Esophagus mucosa (tissue), 1 donor: ENCODE data around the gene ZCCHC9. TPM values are rescaled to one million over a fixed set of nuclear protein-coding genes. Genes with fewer than 3 reads are reported as not detected.

Experiments
- ATAC-seq: fragments of 200-7000 bp; cut with Tn5 transposase; one replicate; pipeline ENCODE4 v1.9.1; 2020
- total RNA-seq: library from RNA; stranded (reverse); gene quantifications from one replicate; pipeline ENCODE4 v1.2.4, GENCODE V29; 2023
- donor health status: DM: yes; HTN: yes; CAD: no.

ZCCHC9 gene
- total RNA-seq, 1 donor from 2014 or later: 17.1 TPM

DNA sequence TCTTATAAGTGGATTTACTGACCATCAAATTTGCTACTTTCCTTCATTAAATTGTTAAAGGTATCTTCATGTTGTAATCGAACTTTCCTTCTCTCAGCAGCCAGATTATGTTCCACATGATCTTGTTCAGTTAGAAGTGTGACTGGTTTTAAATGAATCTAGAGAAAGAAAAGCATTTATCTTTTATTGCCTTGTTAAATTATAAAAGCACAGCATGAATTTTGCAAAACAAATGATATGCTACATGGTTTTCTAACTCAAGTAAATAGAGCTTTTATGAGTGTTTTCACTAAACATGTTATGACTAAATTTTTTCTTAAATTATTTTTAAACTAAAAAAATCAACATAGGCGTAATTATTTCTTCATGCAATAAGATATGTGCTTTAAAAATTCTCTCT, 58.5 kb downstream of the ZCCHC9 start:
- no peak for ATAC-seq

DNA sequence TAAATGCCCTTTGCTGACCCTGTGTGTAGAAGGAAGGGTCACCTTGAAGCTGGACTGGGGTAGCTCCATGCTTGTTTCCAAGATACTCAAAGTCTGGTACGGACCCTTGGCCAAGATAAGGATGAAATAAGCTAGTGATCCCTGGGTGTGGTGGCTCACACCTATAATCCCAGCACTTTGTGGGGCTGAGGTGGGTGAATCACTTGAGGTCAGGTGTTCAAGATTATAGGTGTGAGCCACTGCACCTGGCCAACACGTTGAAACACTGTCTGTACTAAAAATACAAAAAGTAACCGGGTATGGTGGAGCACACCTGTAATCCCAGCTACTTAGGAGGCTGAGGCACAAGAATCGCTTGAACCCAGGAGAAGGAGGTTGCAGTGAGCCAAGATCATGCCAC, 59.3 kb downstream of the ZCCHC9 start:
- peak; percentile 47 for ATAC-seq

DNA sequence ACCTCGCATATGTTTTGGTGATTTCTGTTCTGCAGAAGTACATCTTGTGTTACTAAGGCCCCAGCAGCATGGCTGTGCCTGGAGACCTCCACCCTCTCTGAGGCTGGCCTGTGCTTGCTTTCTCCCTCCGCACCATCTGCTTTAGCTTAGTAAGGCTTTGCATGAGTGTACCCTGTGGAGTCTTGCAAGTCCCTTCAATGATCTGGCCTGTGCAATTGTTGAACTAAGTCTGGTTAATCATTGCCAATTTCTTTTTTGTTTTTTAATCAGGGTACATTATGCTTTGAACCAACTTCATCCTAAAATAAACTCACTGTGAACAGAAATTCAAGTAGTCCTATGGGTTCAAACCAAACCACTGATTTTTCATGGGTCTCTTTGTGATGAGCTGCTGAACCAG, 60.2 kb downstream of the ZCCHC9 start:
- no peak for ATAC-seq

Other genes starting within 250 kb of the ZCCHC9 start
- 0.96 TPM for gene CKMT2, start 68.3 kb upstream of the ZCCHC9 start, total RNA-seq
- not detected for gene ACOT12, start 92.5 kb downstream of the ZCCHC9 start, total RNA-seq